Measurements from ENCODE around the gene IGFLR1.

Gene IGFLR1

GRCh38 chr19:35731353-35731752 lies 10.9 kb downstream of the IGFLR1 start:
- no peaks in the 10 kb centered on the region for H3K27me3 ChIP-seq (replicated peaks; ENCODE audit: insufficient read depth, low read length)
- no peak overlapping the region for H3K4me3 ChIP-seq (ENCODE audit: low read length)
- no peak overlapping the region for H3K9ac ChIP-seq (ENCODE audit: low read length)
- no peaks in the 10 kb centered on the region for H3K9me2 ChIP-seq (replicated peaks; ENCODE audit: insufficient read depth, low read length)
- no peak for DNase-seq
- H3K9me3 ChIP-seq (replicated peaks; ENCODE audit: insufficient read depth, low read length), result no peaks in the 10 kb centered on the region
- H3K79me2 ChIP-seq (ENCODE audit: low read length), result no peaks in the 10 kb centered on the region
- no peak overlapping the region for H3K4me2 ChIP-seq (ENCODE audit: low read depth, low read length)
- no peaks in the 10 kb centered on the region for H3F3A ChIP-seq (ENCODE audit: insufficient read depth, low read length)
- H4K20me1 ChIP-seq (ENCODE audit: insufficient read depth, low read length), result no peaks in the 10 kb centered on the region
- TF ChIP-seq EZH2 (optimal IDR thresholded peaks at IDR 0.05; ENCODE audit: low read depth, low read length) (no peak), CTCF (IDR thresholded peaks at IDR 0.05; ENCODE audit: low read length) (no peak), EZH2phosphoT487 (IDR thresholded peaks at IDR 0.05; ENCODE audit: low read length) (no peak)
- no peak overlapping the region for H3K27ac ChIP-seq (ENCODE audit: low read length)
- peaks cover 6% of the 10 kb centered on the region; the same call in 1 of the 2 replicates for H3K36me3 ChIP-seq (replicated peaks; ENCODE audit: insufficient read depth, low read length)
- H2AFZ ChIP-seq (ENCODE audit: low read length), result no peak overlapping the region
- H3K4me1 ChIP-seq (ENCODE audit: low read length), result no peaks in the 10 kb centered on the region

- H3K4me3 ChIP-seq (ENCODE audit: low read length), result no peak overlapping the region
- H3K4me2 ChIP-seq (ENCODE audit: low read depth, low read length), result no peak overlapping the region
- no peak for DNase-seq
- no peak overlapping the region for H2AFZ ChIP-seq (ENCODE audit: low read length)
- no peaks in the 10 kb centered on the region for H3K4me1 ChIP-seq (ENCODE audit: low read length)
- TF ChIP-seq EZH2 (optimal IDR thresholded peaks at IDR 0.05; ENCODE audit: low read depth, low read length), result no peak
- no peak for TF ChIP-seq EZH2phosphoT487 (IDR thresholded peaks at IDR 0.05; ENCODE audit: low read length)
- TF ChIP-seq CTCF (IDR thresholded peaks at IDR 0.05; ENCODE audit: low read length), result no peak
- H3K9ac ChIP-seq (ENCODE audit: low read length), result no peak overlapping the region
- no peaks in the 10 kb centered on the region for H3K27me3 ChIP-seq (replicated peaks; ENCODE audit: insufficient read depth, low read length)
- no peaks in the 10 kb centered on the region for H3K9me2 ChIP-seq (replicated peaks; ENCODE audit: insufficient read depth, low read length)
- no peak overlapping the region for H3K27ac ChIP-seq (ENCODE audit: low read length)
- H3K79me2 ChIP-seq (ENCODE audit: low read length), result no peaks in the 10 kb centered on the region
- H3K36me3 ChIP-seq (replicated peaks; ENCODE audit: insufficient read depth, low read length), result peaks cover 12% of the 10 kb centered on the region; the same call in 1 of the 2 replicates
- no peaks in the 10 kb centered on the region for H4K20me1 ChIP-seq (ENCODE audit: insufficient read depth, low read length)
- no peaks in the 10 kb centered on the region for H3F3A ChIP-seq (ENCODE audit: insufficient read depth, low read length)
- no peaks in the 10 kb centered on the region for H3K9me3 ChIP-seq (replicated peaks; ENCODE audit: insufficient read depth, low read length)
Measured at GRCh38 chr19:35730326-35730725, 11.9 kb downstream of the IGFLR1 start.

GRCh38 chr19:35729763-35730162 lies 12.5 kb downstream of the IGFLR1 start:
- H3K27ac ChIP-seq (ENCODE audit: low read length), result no peak overlapping the region
- no peaks in the 10 kb centered on the region for H3K27me3 ChIP-seq (replicated peaks; ENCODE audit: insufficient read depth, low read length)
- no peak for TF ChIP-seq EZH2phosphoT487 (IDR thresholded peaks at IDR 0.05; ENCODE audit: low read length)
- TF ChIP-seq CTCF (IDR thresholded peaks at IDR 0.05; ENCODE audit: low read length), result no peak
- TF ChIP-seq EZH2 (optimal IDR thresholded peaks at IDR 0.05; ENCODE audit: low read depth, low read length), result no peak
- no peaks in the 10 kb centered on the region for H4K20me1 ChIP-seq (ENCODE audit: insufficient read depth, low read length)
- peaks cover 12% of the 10 kb centered on the region; the same call in 1 of the 2 replicates for H3K36me3 ChIP-seq (replicated peaks; ENCODE audit: insufficient read depth, low read length)
- no peaks in the 10 kb centered on the region for H3K9me2 ChIP-seq (replicated peaks; ENCODE audit: insufficient read depth, low read length)
- H2AFZ ChIP-seq (ENCODE audit: low read length), result no peak overlapping the region
- no peak overlapping the region for H3K4me2 ChIP-seq (ENCODE audit: low read depth, low read length)
- H3K79me2 ChIP-seq (ENCODE audit: low read length), result no peaks in the 10 kb centered on the region
- no peaks in the 10 kb centered on the region for H3K4me1 ChIP-seq (ENCODE audit: low read length)
- no peaks in the 10 kb centered on the region for H3F3A ChIP-seq (ENCODE audit: insufficient read depth, low read length)
- no peak overlapping the region for H3K9ac ChIP-seq (ENCODE audit: low read length)
- no peak for DNase-seq
- H3K4me3 ChIP-seq (ENCODE audit: low read length), result no peak overlapping the region
- no peaks in the 10 kb centered on the region for H3K9me3 ChIP-seq (replicated peaks; ENCODE audit: insufficient read depth, low read length)
